HG03457 (cell line): Measurements from ENCODE around the gene DLG5.

ENCODE experiments used
- ATAC-seq: cut with Tn5 transposase; IDR thresholded peaks from one replicate; pipeline ENCODE4 v1.9.1; 2021; ENCODE audit warnings: moderate number of reproducible peaks; ENCODE audit not compliant: unreplicated experiment

Gene DLG5

DNA sequence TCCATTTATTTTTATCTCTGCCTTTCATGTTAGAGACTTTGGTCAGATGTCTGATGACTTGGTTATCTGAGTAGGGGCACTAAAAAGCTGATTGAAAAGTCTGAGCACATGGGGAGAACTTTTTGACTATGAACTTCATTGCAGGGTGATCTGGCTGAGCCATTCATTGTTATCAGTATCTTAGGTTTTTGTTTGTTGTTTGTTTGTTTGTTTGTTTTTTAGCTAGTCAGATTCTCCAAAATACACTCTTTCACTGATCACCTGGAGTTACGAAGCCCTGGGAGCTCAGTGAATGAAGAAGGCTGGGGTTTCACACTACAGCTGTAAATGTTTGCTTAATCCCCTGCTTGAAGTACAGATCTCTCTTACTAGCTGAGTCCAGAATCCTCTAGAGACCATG is 28.6 kb upstream of the DLG5 start:
- no peak for ATAC-seq

- ATAC-seq = no peak
Measured at GRCh38 chr10:77949167-77949566, 22.6 kb upstream of the DLG5 start.

- ATAC-seq = no peak
Measured at GRCh38 chr10:77946084-77946483, 19.5 kb upstream of the DLG5 start.

DNA sequence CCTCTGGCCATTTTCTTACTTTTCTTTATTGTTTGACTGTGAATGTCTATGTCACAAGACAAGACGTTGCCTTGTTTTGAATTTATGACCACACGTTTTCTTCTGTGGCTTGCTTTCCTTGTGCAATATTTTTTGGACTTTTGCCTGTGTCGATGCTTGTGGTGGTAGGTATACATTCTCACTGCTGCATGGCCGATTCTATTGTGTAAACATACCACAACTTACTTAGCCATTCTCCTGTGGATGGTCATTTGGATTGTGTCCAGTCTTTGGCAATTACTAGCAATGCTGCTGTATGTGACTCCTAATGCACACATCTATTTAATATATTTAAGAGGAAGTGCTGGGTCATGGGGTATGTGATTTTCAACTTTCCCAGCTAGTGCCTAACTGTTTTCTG is 18.0 kb upstream of the DLG5 start:
- no peak for ATAC-seq

DNA sequence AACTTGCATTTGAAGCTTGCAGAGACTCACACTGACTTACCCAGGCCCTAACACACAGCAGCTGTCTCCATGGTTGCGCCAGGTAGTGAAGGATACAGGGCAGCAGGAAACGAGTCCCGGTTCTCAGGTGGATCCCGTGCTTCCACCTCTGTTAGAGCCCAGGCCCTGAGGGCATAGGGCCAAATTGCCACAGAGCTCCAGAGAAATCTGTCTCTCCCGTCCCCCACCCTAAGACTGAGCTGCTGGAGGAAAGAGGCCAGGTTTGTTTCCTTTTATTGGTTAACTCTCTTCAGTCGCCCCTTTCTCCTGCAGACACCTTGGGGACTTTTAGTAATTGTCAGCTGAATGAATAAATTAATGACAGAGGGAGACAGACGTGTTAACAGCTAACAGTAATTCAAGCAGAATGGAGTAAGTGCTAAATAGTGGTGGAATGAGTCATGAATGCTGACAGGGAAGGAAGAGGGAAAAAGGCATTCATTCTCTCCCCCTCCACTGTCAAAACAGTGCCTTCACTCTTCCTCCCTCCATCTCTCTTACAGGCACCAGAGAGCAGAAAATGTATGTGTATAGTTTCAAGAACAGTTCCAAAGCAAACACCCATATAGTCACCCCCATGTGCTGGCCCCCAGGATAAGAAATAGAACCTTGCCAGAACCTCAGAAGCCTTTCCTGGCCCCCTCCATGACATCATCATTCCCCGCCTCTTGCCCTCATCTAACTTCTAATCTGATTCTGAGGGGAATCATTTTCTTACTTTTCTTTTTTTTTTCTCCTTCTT is 16.8 kb upstream of the DLG5 start:
- no peak for ATAC-seq

DNA sequence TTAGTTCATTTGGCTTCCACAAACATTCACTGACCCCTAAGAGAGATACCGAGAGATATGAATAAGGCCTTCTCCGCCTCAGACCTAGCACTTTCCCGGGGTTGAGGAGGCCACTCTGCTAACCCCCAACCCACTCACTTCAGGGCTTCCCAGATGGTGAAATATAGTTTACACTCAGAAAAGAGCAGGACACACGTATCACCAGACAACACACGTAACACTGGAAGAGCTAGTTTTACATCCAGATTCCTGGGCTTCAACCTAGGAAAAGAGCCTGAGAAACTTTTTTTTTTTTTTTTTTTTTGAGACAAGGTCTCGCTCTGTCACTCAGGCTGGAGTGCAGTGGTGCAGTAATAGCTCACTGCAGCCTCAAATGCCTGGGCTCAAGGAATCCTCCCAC is 15.2 kb upstream of the DLG5 start:
- ATAC-seq = no peak

DNA sequence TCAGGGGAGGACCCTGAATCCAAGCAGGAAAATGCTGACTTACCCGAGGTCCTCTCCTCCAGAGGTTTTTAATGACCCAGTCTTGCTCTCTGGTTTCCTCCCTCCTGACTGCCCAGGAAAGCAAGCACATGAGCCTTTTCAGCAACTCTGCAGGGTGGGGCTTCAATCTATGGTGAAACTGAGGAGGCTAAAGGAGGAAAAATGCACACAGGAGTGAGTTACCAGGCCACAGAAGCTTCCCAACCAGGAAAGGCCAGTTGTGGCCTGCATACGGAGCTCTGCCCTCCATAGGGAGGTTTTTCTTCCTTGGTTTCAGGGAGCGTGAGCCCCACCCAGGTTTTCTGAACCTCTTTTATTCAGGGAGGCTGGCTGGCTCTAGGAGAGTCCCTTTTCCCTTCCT is 14.1 kb upstream of the DLG5 start:
- ATAC-seq = no peak

DNA sequence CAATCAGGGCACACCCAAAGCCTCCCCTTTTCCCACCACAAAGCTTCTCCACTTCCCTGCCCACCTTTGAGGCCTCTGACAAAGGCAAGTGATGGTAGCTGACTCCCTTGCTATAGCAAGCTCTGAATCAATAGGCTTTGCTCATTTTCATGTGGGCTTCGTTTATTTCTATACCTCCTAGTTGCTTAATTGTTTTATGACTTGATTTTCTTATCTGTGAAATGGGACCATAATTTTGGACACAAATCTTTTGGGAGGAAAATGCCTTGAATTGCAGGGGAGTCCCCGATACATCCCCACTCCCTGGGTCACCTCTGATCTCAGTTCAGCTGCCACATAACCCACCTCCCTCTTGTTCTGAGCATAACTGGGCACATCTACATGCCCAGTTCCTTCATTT is 13.7 kb upstream of the DLG5 start:
- ATAC-seq = no peak

GRCh38 chr10:77939561-77940001 is 13.0 kb upstream of the DLG5 start:
- no peak for ATAC-seq

DNA sequence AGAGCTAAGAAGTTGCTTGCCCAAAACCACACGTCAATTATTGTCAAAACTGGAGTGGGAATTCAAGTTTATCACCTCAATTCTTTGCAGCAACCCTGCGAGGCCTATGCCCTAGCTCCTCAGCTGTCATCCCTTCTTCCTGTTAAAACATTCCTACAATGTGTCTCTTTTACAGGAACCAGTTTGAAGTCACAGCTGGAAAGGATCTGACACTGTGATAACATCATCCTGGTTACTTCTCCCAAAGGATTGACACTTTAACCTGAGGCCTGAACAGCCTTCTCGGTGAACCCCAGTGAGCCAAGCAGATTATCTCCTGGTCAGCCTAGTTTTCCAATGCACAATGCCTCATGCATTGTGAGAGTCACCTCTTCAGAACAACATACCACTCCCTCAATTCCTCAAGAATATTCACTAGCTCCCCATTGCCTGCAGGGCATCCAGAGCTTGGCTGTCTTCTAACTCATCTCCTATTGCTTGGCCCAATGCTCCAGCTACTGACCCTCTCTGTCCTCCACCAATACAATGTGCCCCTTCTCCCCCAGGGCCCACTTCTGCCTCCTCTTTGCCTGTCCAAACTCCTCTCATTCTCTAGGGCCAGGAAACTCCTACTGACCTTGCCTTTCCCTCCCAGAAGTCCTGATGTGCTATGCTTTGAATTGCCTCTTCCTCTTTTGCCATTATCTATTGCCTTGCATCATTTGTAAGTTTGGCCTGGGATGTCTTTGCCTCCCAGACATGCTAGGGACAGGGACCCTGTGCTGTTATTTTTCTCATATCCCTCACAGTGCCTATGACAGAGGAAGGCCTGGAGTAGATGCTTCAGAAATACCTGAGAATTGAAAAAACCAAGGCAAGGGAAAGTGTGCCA is 10.4 kb upstream of the DLG5 start:
- no peak for ATAC-seq

DNA sequence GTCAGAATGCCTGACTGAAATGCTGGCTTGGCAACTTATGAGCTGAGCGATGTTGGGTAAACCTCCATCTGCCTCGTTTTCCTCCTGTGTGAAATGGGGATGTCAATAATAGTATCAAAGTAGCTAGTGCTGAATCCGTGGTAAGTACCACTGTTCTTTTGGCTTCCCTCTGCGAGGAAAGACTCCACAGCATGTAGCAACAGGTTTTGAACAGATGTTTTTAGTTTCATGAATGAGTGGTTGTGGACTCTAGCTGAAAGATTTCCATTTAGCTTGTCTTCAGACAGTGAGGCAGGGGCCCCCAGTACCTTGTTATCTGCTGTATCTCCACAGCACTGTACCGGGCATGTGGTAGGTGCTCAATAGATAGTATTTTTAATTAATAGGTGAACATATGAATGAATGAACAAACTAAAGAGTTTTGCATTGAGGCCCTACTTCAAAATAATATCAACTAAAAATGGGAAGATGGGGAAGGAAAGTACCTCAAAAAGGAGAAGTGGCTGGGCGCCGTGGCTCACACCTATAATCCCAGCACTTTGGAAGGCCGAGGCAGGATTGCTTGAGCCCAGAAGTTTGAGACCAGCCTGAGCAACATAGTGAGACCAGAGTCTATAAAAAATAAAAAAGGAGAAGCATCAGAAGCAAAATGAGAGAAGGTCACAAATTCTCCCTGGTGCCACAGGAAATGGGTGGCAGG is 5.6 kb upstream of the DLG5 start:
- no peak for ATAC-seq

DNA sequence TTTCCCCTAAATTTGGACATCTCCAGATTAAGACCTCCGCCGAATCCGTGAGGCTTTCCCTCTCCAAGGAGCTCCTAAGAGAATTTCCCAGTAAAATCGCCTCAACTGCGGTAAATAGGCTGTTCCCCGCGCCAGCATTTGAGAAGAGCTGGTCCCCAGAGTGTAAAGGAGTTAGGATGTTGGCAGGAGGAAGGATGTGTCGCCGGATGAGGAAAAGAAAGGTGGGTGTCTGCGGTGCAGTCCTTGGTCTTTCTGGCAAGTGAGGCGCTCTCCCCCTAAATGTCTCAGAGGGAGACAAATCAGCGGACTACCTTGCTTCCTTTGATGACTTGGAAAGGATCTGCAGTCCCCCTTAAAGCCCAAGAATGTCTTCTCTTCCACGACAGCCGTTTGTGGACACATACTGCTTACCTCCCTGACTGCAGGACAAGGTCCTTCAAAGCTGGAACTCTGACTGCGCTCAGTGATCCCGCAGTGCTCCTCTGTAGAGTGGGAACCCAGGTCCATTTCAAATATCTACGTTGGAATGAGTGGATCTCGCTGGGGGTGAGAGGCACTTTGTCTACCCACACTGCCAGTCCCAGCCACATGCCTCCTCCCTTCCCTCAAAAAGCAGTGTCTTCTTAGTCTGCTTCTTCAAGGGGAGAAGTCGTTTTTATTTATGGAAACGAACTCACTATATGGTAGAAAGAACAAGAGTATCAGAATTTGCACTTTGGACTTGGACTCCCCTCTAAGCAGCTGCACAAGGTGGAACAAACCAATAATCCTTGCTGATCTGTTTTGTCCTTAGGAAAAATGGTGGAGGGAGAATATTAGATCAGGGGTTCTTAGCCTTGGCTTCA is 1.1 kb upstream of the DLG5 start:
- ATAC-seq = no peak

- peak; percentile 30 for ATAC-seq
Measured at GRCh38 chr10:77925795-77926565, 575 bp downstream of the DLG5 start.

- ATAC-seq = no peak
Measured at GRCh38 chr10:77925410-77925794, 1.2 kb downstream of the DLG5 start.

DNA sequence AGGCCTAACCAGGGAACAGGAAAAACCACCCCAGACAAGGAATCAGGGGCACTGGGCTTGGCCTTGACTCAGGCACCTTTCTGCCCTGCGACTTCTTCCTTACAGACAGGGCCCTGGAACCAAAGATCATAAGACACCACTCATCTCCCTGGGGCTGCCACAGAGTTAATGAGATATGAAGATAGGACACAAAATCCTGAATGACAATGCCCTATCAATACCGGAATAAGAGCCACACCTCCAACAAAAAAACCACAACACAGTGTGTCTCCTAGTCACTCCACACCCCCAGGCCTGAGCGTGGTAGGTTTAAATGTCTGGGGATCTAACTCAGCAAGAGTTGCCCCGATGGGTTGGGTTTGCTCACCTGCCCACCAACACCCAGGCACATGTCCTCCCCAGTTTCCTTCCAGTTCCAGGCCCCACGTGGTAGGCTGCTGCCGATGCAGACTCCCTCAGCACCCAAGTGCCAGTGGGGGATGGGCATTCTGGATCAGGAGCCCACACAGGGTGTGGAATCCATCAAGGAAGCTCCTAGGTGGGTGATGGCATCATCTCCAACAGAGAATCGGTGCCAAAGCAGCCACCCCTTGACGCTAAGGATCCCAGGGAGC is 3.9 kb downstream of the DLG5 start:
- ATAC-seq = no peak

GRCh38 chr10:77922055-77922454 is 4.5 kb downstream of the DLG5 start:
- no peak for ATAC-seq

DNA sequence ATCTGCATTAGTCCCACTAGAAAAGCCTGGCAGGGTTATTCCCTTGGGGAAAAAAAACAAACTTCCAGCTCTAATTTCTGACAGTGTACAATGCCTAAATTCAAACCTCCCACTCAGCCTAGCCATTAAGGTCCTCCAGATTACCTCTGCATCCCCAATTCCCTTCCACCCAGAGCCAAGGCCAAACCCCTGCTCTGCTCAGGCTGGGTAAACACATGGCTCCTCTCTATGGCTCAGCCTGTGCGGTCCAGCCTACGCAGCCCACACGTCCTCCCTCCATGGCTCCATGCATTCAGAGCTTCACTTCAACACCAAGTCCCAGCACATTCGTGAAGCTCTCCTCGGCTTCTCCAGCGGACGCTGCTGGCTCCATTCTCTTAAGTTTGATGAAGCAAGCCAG is 5.2 kb downstream of the DLG5 start:
- ATAC-seq = no peak

GRCh38 chr10:77920495-77920894 is 6.1 kb downstream of the DLG5 start:
- ATAC-seq = no peak

- no peak for ATAC-seq
Measured at GRCh38 chr10:77919713-77920108, 6.8 kb downstream of the DLG5 start.
